ENCODE results near the gene EDN2. TPM values are rescaled to one million over a fixed set of nuclear protein-coding genes. Genes with fewer than 3 reads are reported as not detected.

Gene EDN2
- polyA plus RNA-seq, 4 donors = 1.0 to 22.8 (median 9.5) TPM

DNA sequence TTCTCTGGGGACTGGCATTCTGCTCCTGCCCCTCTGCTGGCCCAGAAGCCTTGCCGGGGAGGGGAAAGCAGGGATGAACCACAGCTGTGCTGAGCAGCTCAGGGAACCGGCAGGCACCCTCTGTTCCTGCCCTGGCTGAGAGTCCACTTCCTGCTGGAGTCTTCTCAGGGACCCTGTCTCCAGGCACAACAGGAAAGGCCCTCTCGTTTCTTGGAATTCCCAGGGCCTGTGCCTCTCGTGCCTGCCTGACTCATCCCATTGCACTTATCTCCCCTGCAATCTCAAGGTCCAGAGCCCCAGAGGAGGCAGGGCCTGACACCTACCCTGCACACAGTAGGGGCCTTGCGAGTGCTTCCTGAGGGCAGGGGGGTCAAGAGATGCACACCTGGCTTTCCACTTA is 1.1 kb upstream of the EDN2 start:
- Histone ChIP-seq H3K27me3 (ENCODE audit: control insufficient read depth in 3 of 3, insufficient read depth in 3 of 3, low read length in 3 of 3) (no peaks in the 10 kb centered on the region), H3K9me3 (ENCODE audit: control insufficient read depth in 2 of 2, insufficient read depth in 1 of 2, low read depth in 1 of 2, low read length in 1 of 2) (no peaks in the 10 kb centered on the region), H3K4me3 (ENCODE audit: low read depth in 1 of 3, low read length in 3 of 3) (no peak overlapping the region), H3K27ac (ENCODE audit: low read depth in 1 of 3, low read length in 2 of 3) (no peak overlapping the region), H3K36me3 (ENCODE audit: control insufficient read depth in 3 of 3, insufficient read depth in 2 of 3, low read depth in 1 of 3, low read length in 3 of 3) (no peaks in the 10 kb centered on the region), H3K4me1 (ENCODE audit: control insufficient read depth in 3 of 3, insufficient read depth in 2 of 3, low read depth in 1 of 3, low read length in 2 of 3) (peaks cover 0 to 56% (median 4%) of the 10 kb centered on the region in 3 donors)
- DNase-seq = peak; percentile 49 to 59
- FAIRE-seq = no peak
- 34 to 49% (median 39%) methylated on average over 5 of the region's 5 CpGs for WGBS, 3 donors

DNA sequence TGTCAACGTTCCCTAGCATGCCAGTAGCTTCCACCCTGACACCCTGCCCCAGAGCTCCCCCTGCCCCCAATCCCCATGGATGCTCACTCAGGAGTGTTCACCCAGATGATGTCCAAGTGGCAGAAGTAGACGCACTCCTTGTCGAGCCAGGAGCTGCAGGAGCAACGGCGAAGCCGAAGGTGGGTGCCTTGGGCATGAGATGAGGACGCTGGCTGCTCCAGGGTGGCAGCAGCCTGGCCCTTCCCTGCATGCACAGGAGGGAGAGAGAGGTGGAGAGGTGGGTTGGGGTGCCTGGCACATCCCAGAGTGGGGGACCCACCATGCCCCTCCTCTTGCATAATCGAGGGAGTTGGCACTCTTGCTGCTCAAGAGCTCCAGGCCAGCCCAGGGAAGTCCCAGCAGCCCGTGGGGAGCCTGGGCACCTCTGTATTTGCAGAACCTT is 502 bp downstream of the EDN2 start:
- peak overlapping the region in 1 of 3 donors; percentile 43 for H3K4me3 ChIP-seq (ENCODE audit: low read depth in 1 of 3, low read length in 3 of 3)

DNA sequence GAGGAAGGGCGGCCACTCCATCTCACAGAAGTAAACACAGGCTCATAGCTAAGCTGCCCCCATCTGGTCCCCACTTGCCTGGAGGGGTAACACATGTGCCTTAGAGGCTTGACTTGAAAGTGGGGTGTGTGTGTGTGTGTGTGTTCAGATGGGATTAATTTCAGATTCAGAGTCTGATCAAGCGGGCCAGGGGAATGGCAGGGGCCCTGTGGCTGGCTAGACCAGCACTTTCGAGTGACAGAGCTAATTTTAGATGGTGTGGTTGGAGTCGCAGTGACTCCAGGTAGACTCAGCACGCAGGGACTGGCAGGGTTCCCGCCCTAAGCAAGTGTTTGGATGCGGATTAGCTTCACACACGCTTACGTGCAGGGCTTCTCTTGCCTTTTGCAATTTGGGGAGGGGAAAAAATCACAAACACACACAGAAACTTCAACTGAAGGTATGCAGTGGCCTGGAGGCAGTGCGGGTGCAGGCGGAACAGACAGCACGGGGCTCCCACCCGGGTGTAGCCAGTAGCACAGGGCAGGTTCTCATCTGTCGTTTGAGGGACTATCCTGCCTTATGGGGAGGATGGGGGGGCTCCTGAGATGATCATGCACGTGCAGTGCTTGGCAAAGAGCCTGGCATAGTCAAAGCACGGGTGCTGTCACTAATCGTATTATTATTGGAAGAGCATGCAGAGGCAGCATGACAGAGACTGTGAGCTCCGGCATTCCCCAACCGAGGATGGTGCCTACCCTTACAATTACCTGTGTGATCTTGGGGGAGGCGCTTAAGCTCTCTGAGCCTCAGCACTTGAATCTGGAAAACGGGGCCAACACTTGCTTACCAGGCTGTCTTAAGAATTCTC is 1.3 kb downstream of the EDN2 start:
- peak overlapping the region in 1 of 3 donors; percentile 47 for H3K27ac ChIP-seq (ENCODE audit: low read depth in 1 of 3, low read length in 2 of 3)
- H3K9me3 ChIP-seq (ENCODE audit: control insufficient read depth in 2 of 2, insufficient read depth in 1 of 2, low read depth in 1 of 2, low read length in 1 of 2) = no peaks in the 10 kb centered on the region
- H3K4me1 ChIP-seq (ENCODE audit: control insufficient read depth in 3 of 3, insufficient read depth in 2 of 3, low read depth in 1 of 3, low read length in 2 of 3) = peaks cover 0 to 63% (median 14%) of the 10 kb centered on the region in 3 donors
- 29 to 73% (median 46%) methylated on average over 21 of the region's 21 CpGs for WGBS, 3 donors
- H3K27me3 ChIP-seq (ENCODE audit: control insufficient read depth in 3 of 3, insufficient read depth in 3 of 3, low read length in 3 of 3) = no peaks in the 10 kb centered on the region
- DNase-seq (no peak), FAIRE-seq (no peak)
- H3K4me3 ChIP-seq (ENCODE audit: low read depth in 1 of 3, low read length in 3 of 3) = peak overlapping the region in 1 of 3 donors; percentile 43
- peaks cover 0 to 2% (median 0%) of the 10 kb centered on the region in 3 donors for H3K36me3 ChIP-seq (ENCODE audit: control insufficient read depth in 3 of 3, insufficient read depth in 2 of 3, low read depth in 1 of 3, low read length in 3 of 3)

More for the DNA sequence above, 502 bp downstream of the EDN2 start:
- H3K9me3 ChIP-seq (ENCODE audit: control insufficient read depth in 2 of 2, insufficient read depth in 1 of 2, low read depth in 1 of 2, low read length in 1 of 2) = no peaks in the 10 kb centered on the region
- H3K4me1 ChIP-seq (ENCODE audit: control insufficient read depth in 3 of 3, insufficient read depth in 2 of 3, low read depth in 1 of 3, low read length in 2 of 3) = peaks cover 0 to 65% (median 14%) of the 10 kb centered on the region in 3 donors
- no peak for FAIRE-seq
- 8 to 56% (median 23%) methylated on average over 9 of the region's 9 CpGs for WGBS, 3 donors
- no peak for DNase-seq
- H3K27me3 ChIP-seq (ENCODE audit: control insufficient read depth in 3 of 3, insufficient read depth in 3 of 3, low read length in 3 of 3) = no peaks in the 10 kb centered on the region
- peaks cover 0 to 2% (median 0%) of the 10 kb centered on the region in 3 donors for H3K36me3 ChIP-seq (ENCODE audit: control insufficient read depth in 3 of 3, insufficient read depth in 2 of 3, low read depth in 1 of 3, low read length in 3 of 3)
- H3K27ac ChIP-seq (ENCODE audit: low read depth in 1 of 3, low read length in 2 of 3) = peak overlapping the region in 2 of 3 donors; percentile 71 to 77

DNA sequence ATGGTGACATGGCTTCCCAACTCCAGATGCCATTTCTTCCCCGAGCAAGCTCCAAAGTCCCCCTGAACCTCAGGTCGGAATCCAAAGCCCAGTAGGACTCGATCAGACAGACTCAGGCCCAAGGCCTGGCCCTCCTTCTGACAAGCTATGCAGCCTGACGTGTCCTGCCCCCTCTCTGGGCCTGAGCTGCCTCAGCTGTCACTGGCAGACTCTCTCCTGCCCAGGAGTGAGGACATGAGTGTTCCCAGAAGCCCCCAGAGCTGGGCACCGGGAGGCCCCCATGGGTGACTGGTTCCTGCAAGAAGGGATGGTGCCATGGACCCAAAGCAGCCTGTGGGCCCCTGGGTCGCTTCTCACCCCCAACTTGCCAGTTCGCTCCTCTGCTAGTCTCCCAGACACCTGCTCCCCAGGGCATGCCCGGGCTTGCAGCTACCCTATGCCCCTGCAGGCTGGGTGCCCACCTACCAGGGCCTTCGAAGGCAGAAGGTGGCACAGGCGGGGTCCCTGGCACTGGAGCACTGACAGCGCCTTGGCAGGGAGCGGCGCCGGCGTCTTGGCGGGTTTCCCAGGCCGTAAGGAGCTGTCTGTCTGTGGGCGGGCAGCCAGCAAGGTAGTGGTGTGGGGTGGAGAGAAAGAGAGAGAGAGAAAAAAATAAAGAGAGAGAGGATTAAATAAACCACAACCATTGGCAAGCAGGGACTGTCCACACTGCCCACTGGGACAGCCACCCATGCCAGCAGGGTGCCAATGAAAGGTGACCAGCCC is 2.3 kb downstream of the EDN2 start:
- peak overlapping the region in 1 of 3 donors; percentile 47 for H3K27ac ChIP-seq (ENCODE audit: low read depth in 1 of 3, low read length in 2 of 3)
- peaks cover 0 to 2% (median 0%) of the 10 kb centered on the region in 3 donors for H3K36me3 ChIP-seq (ENCODE audit: control insufficient read depth in 3 of 3, insufficient read depth in 2 of 3, low read depth in 1 of 3, low read length in 3 of 3)
- no peaks in the 10 kb centered on the region for H3K27me3 ChIP-seq (ENCODE audit: control insufficient read depth in 3 of 3, insufficient read depth in 3 of 3, low read length in 3 of 3)
- H3K9me3 ChIP-seq (ENCODE audit: control insufficient read depth in 2 of 2, insufficient read depth in 1 of 2, low read depth in 1 of 2, low read length in 1 of 2) = no peaks in the 10 kb centered on the region
- H3K4me1 ChIP-seq (ENCODE audit: control insufficient read depth in 3 of 3, insufficient read depth in 2 of 3, low read depth in 1 of 3, low read length in 2 of 3) = peaks cover 2 to 64% (median 15%) of the 10 kb centered on the region in 3 donors
- DNase-seq = peak in 1 of 2 donors; percentile 80
- peak overlapping the region in 1 of 3 donors; percentile 43 for H3K4me3 ChIP-seq (ENCODE audit: low read depth in 1 of 3, low read length in 3 of 3)
- no peak for FAIRE-seq
- WGBS, 3 donors = 17 to 59% (median 32%) methylated on average over 17 to 18 of the region's 18 CpGs

DNA sequence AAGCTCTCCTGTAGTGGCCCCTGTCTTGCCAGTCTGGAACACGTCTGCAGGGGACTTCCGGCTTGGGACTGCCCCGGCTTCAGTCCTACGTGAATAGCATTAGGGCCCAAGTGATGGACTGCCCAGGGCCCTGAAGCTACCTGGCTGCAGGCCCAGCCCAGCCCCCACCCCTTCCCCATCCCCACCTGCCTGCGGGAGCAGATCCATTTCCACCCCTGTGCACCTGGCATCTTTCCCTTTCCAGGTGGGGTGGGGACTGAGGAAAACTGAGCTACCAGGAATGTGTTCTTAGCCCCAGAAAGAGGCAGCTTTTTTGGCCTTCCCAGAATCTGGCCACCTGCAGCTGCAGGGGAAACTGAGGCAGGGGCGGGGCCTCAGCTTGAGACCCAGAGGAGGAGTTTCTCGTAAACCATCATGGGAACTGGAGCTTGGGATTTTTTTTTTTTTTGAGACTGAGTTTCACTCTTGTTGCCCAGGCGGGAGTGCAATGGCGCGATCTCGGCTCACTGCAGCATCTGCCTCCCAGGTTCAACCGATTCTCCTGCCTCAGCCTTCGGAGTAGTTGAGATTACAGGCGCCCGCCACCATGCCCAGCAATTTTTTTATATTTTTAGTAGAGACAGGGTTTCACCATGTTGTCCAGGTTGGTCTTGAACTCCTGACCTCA is 3.2 kb downstream of the EDN2 start:
- H3K4me1 ChIP-seq (ENCODE audit: control insufficient read depth in 3 of 3, insufficient read depth in 2 of 3, low read depth in 1 of 3, low read length in 2 of 3) = peaks cover 5 to 64% (median 16%) of the 10 kb centered on the region in 3 donors
- 55 to 82% (median 67%) methylated on average over 15 of the region's 15 CpGs for WGBS, 3 donors
- no peak overlapping the region for H3K27ac ChIP-seq (ENCODE audit: low read depth in 1 of 3, low read length in 2 of 3)
- H3K36me3 ChIP-seq (ENCODE audit: control insufficient read depth in 3 of 3, insufficient read depth in 2 of 3, low read depth in 1 of 3, low read length in 3 of 3) = peaks cover 0 to 2% (median 0%) of the 10 kb centered on the region in 3 donors
- no peak overlapping the region for H3K4me3 ChIP-seq (ENCODE audit: low read depth in 1 of 3, low read length in 3 of 3)
- no peaks in the 10 kb centered on the region for H3K27me3 ChIP-seq (ENCODE audit: control insufficient read depth in 3 of 3, insufficient read depth in 3 of 3, low read length in 3 of 3)
- DNase-seq (no peak), FAIRE-seq (no peak)
- H3K9me3 ChIP-seq (ENCODE audit: control insufficient read depth in 2 of 2, insufficient read depth in 1 of 2, low read depth in 1 of 2, low read length in 1 of 2) = no peaks in the 10 kb centered on the region

DNA sequence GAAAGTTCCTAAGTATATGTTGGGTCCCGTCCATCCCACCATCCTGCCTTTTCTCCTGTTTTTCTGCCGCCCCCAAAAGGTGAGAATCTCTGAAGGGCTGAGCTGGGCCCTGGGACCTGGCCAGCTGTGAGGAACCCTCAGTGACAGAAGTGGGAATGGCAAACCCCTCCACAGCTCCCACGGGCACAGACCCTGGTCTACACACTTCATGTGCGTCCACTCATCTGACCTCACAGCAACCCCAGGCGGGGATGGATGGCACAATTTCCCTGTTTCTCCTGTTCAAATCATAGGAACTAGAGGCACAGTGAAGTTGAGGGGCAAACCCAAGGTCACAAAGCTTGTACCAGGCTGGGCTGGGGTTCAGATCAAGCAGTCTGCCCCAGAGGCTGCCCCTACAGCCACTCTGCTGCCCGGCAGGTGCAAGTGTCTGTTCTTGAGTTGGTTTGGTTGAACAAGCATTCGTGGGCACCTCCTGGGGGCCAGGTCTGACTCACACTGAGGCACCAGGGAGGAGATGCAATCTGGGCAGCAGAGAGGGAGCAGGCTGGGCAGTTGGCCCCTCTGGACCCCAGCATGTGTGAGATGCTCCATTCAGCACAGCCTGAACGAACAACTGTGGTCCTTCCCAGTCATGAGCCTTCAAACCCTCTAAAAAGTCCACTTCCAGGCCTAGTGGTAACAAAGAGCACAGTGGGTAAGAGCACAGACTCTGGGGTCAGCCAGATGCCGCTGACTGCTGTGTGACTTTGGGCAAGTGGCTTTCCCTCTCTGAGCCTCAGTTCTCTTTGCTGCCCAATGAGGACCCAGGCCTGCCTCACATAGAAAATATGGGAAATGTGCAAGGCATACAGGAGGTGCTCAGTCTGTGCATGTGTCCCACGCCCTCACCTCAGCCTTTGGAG is 4.0 kb downstream of the EDN2 start:
- WGBS, 3 donors = 85 to 90% (median 88%) methylated on average over 10 of the region's 10 CpGs
- DNase-seq = no peak
- H3K4me1 ChIP-seq (ENCODE audit: control insufficient read depth in 3 of 3, insufficient read depth in 2 of 3, low read depth in 1 of 3, low read length in 2 of 3) = peaks cover 7 to 64% (median 16%) of the 10 kb centered on the region in 3 donors
- peaks cover 0 to 2% (median 0%) of the 10 kb centered on the region in 3 donors for H3K36me3 ChIP-seq (ENCODE audit: control insufficient read depth in 3 of 3, insufficient read depth in 2 of 3, low read depth in 1 of 3, low read length in 3 of 3)
- no peaks in the 10 kb centered on the region for H3K27me3 ChIP-seq (ENCODE audit: control insufficient read depth in 3 of 3, insufficient read depth in 3 of 3, low read length in 3 of 3)
- H3K27ac ChIP-seq (ENCODE audit: low read depth in 1 of 3, low read length in 2 of 3) = no peak overlapping the region
- H3K9me3 ChIP-seq (ENCODE audit: control insufficient read depth in 2 of 2, insufficient read depth in 1 of 2, low read depth in 1 of 2, low read length in 1 of 2) = no peaks in the 10 kb centered on the region
- no peak for FAIRE-seq
- H3K4me3 ChIP-seq (ENCODE audit: low read depth in 1 of 3, low read length in 3 of 3) = no peak overlapping the region

DNA sequence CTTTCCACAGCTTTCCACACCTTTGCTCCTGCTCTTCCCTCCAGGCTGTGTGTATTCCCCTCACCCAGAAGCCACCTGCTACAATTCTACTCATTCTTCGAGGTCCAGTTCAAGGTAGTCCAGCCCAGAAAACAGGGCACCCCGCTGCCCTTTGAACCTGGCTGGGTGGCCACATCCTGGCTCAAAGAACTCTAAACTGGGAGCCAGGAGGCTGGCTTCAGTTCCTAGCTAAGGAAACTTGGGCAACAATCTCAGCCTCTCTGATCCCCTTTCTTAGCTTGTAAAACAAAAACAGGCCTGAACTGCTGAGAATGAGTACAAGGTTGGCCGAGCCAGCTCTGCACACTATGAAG is 4.7 kb downstream of the EDN2 start:
- Histone ChIP-seq H3K27ac (ENCODE audit: low read depth in 1 of 3, low read length in 2 of 3) (no peak overlapping the region), H3K9me3 (ENCODE audit: control insufficient read depth in 2 of 2, insufficient read depth in 1 of 2, low read depth in 1 of 2, low read length in 1 of 2) (no peaks in the 10 kb centered on the region), H3K36me3 (ENCODE audit: control insufficient read depth in 3 of 3, insufficient read depth in 2 of 3, low read depth in 1 of 3, low read length in 3 of 3) (peaks cover 0 to 2% (median 0%) of the 10 kb centered on the region in 3 donors), H3K4me1 (ENCODE audit: control insufficient read depth in 3 of 3, insufficient read depth in 2 of 3, low read depth in 1 of 3, low read length in 2 of 3) (peaks cover 8 to 64% (median 16%) of the 10 kb centered on the region in 3 donors), H3K4me3 (ENCODE audit: low read depth in 1 of 3, low read length in 3 of 3) (no peak overlapping the region), H3K27me3 (ENCODE audit: control insufficient read depth in 3 of 3, insufficient read depth in 3 of 3, low read length in 3 of 3) (no peaks in the 10 kb centered on the region)
- DNase-seq = no peak
- WGBS, 3 donors = 49 to 78% (median 58%) methylated on average over 3 of the region's 3 CpGs
- no peak for FAIRE-seq
